22Rv1 (cell line): ENCODE measurements around the gene CCL4L2.
"Not testable (repeated sequence)": the region's sequence is repeated elsewhere in the genome, so short reads cannot be mapped to it uniquely, and the experiment has no call there.

Experiments
- H3K27ac ChIP-seq: fragments of 450-650 bp; 2 replicates; pipeline ENCODE4 v1.5.1; 2017
- CTCF ChIP-seq: fragments of 450-650 bp; IDR thresholded peaks from 2 replicates; pipeline ENCODE4 v1.5.1; 2017; ENCODE audit warnings: mild to moderate bottlenecking
- ZFX ChIP-seq: fragments of 450-650 bp; IDR thresholded peaks from 2 replicates; pipeline ENCODE4 v1.6.1; 2017; ENCODE audit warnings: antibody characterized with exemption, borderline replicate concordance

Gene CCL4L2

GRCh38 chr17:36210439-36211211 lies at the start of gene CCL4L2:
TSS of gene CCL4L2 (plus strand) at chr17:36211063.
- not testable (repeated sequence) for H3K27ac ChIP-seq

GRCh38 chr17:36168836-36169235 lies 42.0 kb upstream of the CCL4L2 start:
- not testable (repeated sequence) for H3K27ac ChIP-seq

GRCh38 chr17:36176536-36176935 lies 34.3 kb upstream of the CCL4L2 start, which contains the start of gene TBC1D3B:
TSS of gene TBC1D3B (minus strand) at chr17:36176636. CDS start at chr17:36175050, 1,586 bp downstream.
- not testable (repeated sequence) for H3K27ac ChIP-seq

- H3K27ac ChIP-seq: not testable (repeated sequence)
These were observed 29.3 kb upstream of the CCL4L2 start for GRCh38 chr17:36181446-36182175.

- TF ChIP-seq CTCF: no peak
- no peak for TF ChIP-seq ZFX
- no peak overlapping the region for H3K27ac ChIP-seq
These were observed 28.5 kb upstream of the CCL4L2 start for GRCh38 chr17:36182176-36183000.

GRCh38 chr17:36183001-36183971 lies 27.6 kb upstream of the CCL4L2 start:
- H3K27ac ChIP-seq: no peak overlapping the region
- no peak for TF ChIP-seq ZFX
- TF ChIP-seq CTCF: no peak

- TF ChIP-seq ZFX: no peak
- TF ChIP-seq CTCF: no peak
- H3K27ac ChIP-seq: no peak overlapping the region
These were observed 26.7 kb upstream of the CCL4L2 start for GRCh38 chr17:36184023-36184765.

GRCh38 chr17:36185416-36185815 lies 25.4 kb upstream of the CCL4L2 start:
- no peak for TF ChIP-seq CTCF
- TF ChIP-seq ZFX: no peak
- H3K27ac ChIP-seq: no peak overlapping the region

GRCh38 chr17:36186810-36187763 lies 23.8 kb upstream of the CCL4L2 start:
- H3K27ac ChIP-seq: not testable (repeated sequence)

GRCh38 chr17:36187943-36188665 lies 22.8 kb upstream of the CCL4L2 start:
- not testable (repeated sequence) for H3K27ac ChIP-seq
